Peyer's patch (tissue), 4 donors: ENCODE data around the gene TM7SF2. TPM values are rescaled to one million over a fixed set of nuclear protein-coding genes. Genes with fewer than 3 reads are reported as not detected.

ENCODE experiments used
- DNase-seq, 3 donors: peaks; one replicate each; pipeline ENCODE4 v3.0.0-alpha.2; 2017 to 2019
- H3K27ac ChIP-seq, 4 donors: fragments of 200-600 bp; sonication (generic); one replicate each; pipeline ENCODE4 v1.5.1; 2016 to 2019
- H3K27me3 ChIP-seq, 2 donors: fragments of 200-600 bp; sonication (generic); one replicate each; pipeline ENCODE4 v1.5.1; 2019
- H3K36me3 ChIP-seq, 3 donors: fragments of 200-600 bp; sonication (generic); one replicate each; pipeline ENCODE4 v1.5.1; 2016 to 2019
- H3K4me1 ChIP-seq, 4 donors: fragments of 200-600 bp; sonication (generic); one replicate each; pipeline ENCODE4 v1.5.1; 2016 to 2019
- H3K4me3 ChIP-seq, 4 donors: fragments of 200-600 bp; sonication (generic); 1 replicate in 3 of 4; 2 replicates in 1 of 4; pipeline ENCODE4 v1.5.1; 2016 to 2019; ENCODE audit warnings: mild to moderate bottlenecking in 1 of 4
- H3K9me3 ChIP-seq, 4 donors: fragments of 200-600 bp; sonication (generic); one replicate each; pipeline ENCODE4 v1.5.1; 2016 to 2019; ENCODE audit warnings: mild to moderate bottlenecking in 1 of 4
- CTCF ChIP-seq, 6 experiments: fragments of 450-650 bp in 4 of 6; fragments of 200-600 bp in 2 of 6; sonication (generic) in 1 of 6; IDR thresholded peaks; one replicate each; pipeline ENCODE4 v1.5.1; 2017 to 2019; ENCODE audit warnings: antibody characterized with exemption in 6 of 6, mild to moderate bottlenecking in 3 of 6, moderate library complexity in 1 of 6
- POLR2A ChIP-seq, 2 donors: fragments of 450-650 bp; IDR thresholded peaks; one replicate each; pipeline ENCODE4 v1.5.1; 2017; ENCODE audit warnings: antibody characterized with exemption in 2 of 2, mild to moderate bottlenecking in 2 of 2, moderate library complexity in 2 of 2
- total RNA-seq, 4 donors: library from RNA; depleted of rRNA; stranded (reverse); fragments of >200 nt; gene quantifications; one replicate each; pipeline ENCODE4 v1.1.0, GENCODE V29; 2016

Gene TM7SF2
- total RNA-seq, 4 donors from 2014 or later, result 19.8 to 78.1 (median 58.5) TPM

- peak overlapping the region in 1 of 4 donors; percentile 6 for H3K27ac ChIP-seq
- no peaks in the 10 kb centered on the region for H3K27me3 ChIP-seq
- DNase-seq, result peak in 1 of 3 donors; percentile 34
- no peaks in the 10 kb centered on the region for H3K9me3 ChIP-seq
- no peak overlapping the region for H3K4me3 ChIP-seq
- TF ChIP-seq CTCF (IDR thresholded peaks at IDR 0.05), result no peak
- TF ChIP-seq POLR2A (IDR thresholded peaks at IDR 0.05), result no peak
- H3K36me3 ChIP-seq, result peaks cover 0 to 27% (median 0%) of the 10 kb centered on the region in 3 donors
- H3K4me1 ChIP-seq, result peaks cover 3 to 46% (median 24%) of the 10 kb centered on the region in 4 donors
Measured at GRCh38 chr11:65119670-65119995, 8.0 kb downstream of the TM7SF2 start.

GRCh38 chr11:65120831-65121230 lies 9.2 kb downstream of the TM7SF2 start:
- H3K9me3 ChIP-seq, result no peaks in the 10 kb centered on the region
- peak overlapping the region; percentile 95 to 99 (median 96) for H3K27ac ChIP-seq
- H3K4me3 ChIP-seq, result peak overlapping the region in 3 of 4 donors; percentile 75 to 89 (median 88)
- peak in 1 of 3 donors; percentile 12 for DNase-seq
- H3K27me3 ChIP-seq, result no peaks in the 10 kb centered on the region
- H3K36me3 ChIP-seq, result peaks cover 0 to 39% (median 0%) of the 10 kb centered on the region in 3 donors
- peaks cover 3 to 42% (median 23%) of the 10 kb centered on the region in 4 donors for H3K4me1 ChIP-seq
- TF ChIP-seq CTCF (IDR thresholded peaks at IDR 0.05) (no peak), POLR2A (IDR thresholded peaks at IDR 0.05) (no peak)

- Histone ChIP-seq H3K36me3 (peaks cover 0 to 46% (median 0%) of the 10 kb centered on the region in 3 donors), H3K27me3 (no peaks in the 10 kb centered on the region), H3K4me3 (peak overlapping the region; percentile 75 to 89 (median 83)), H3K27ac (peak overlapping the region; percentile 95 to 99 (median 96)), H3K4me1 (peaks cover 2 to 35% (median 18%) of the 10 kb centered on the region in 4 donors), H3K9me3 (no peaks in the 10 kb centered on the region)
- peak in 2 of 3 donors; percentile 71 to 74 for DNase-seq
- TF ChIP-seq CTCF (IDR thresholded peaks at IDR 0.05), result no peak
- peak in 1 of 2 donors; percentile 15 for TF ChIP-seq POLR2A (IDR thresholded peaks at IDR 0.05)
Measured at GRCh38 chr11:65121447-65121864, 9.8 kb downstream of the TM7SF2 start.

- Histone ChIP-seq H3K36me3 (peaks cover 0 to 52% (median 0%) of the 10 kb centered on the region in 3 donors), H3K9me3 (no peaks in the 10 kb centered on the region), H3K4me3 (peak within 1 kb of the TSS; percentile 75 to 89 (median 83)), H3K27me3 (no peaks in the 10 kb centered on the region), H3K27ac (peak within 1 kb of the TSS; percentile 95 to 99 (median 96)), H3K4me1 (peaks cover 0 to 29% (median 13%) of the 10 kb centered on the region in 4 donors)
- TF ChIP-seq POLR2A (IDR thresholded peaks at IDR 0.05) (peak; percentile 94 to 99), CTCF (IDR thresholded peaks at IDR 0.05) (peak in 1 of 6 experiments; percentile 18)
- DNase-seq, result peak; percentile 99 to 100 (median 99)
Measured at GRCh38 chr11:65121865-65122696, 10.4 kb downstream of the TM7SF2 start, which contains the start of the genes FAU and MRPL49. Gene FAU (minus strand): TSS chr11:65122134. CDS start chr11:65121813, 321 bp downstream. Gene MRPL49 (plus strand): TSS chr11:65122321. CDS start chr11:65122347, 26 bp downstream.

- DNase-seq, result peak in 1 of 3 donors; percentile 42
- H3K27me3 ChIP-seq, result no peaks in the 10 kb centered on the region
- no peak for TF ChIP-seq CTCF (IDR thresholded peaks at IDR 0.05)
- TF ChIP-seq POLR2A (IDR thresholded peaks at IDR 0.05), result no peak
- H3K4me1 ChIP-seq, result peaks cover 0 to 29% (median 13%) of the 10 kb centered on the region in 4 donors
- H3K36me3 ChIP-seq, result peaks cover 0 to 67% (median 0%) of the 10 kb centered on the region in 3 donors
- H3K27ac ChIP-seq, result no peak overlapping the region
- no peaks in the 10 kb centered on the region for H3K9me3 ChIP-seq
- no peak overlapping the region for H3K4me3 ChIP-seq
Measured at GRCh38 chr11:65124480-65125196, 13.0 kb downstream of the TM7SF2 start.
